GM12878 (cell line): Measurements from ENCODE around the gene SF3B2. TPM values are rescaled to one million over a fixed set of nuclear protein-coding genes. Genes with fewer than 3 reads are reported as not detected.

ENCODE experiments used
- ATAC-seq: fragments of 200-7000 bp; cut with Tn5 transposase; 3 replicates; pipeline ENCODE4 v1.9.1; 2020; ENCODE audit warnings: mild to moderate bottlenecking, moderate library complexity
- BruUV-seq: library from RNA; stranded (reverse); fragments of 400-500 nt; replicated peaks from 2 replicates; lab custom pipeline; 2021; lab: Mats Ljungman, UMichigan
- CTCF ChIA-PET: fragments of 300-600 bp; sonication (Branson Sonifier 250); formaldehyde crosslinking; extraction: SDS; loops from one replicate; lab custom pipeline; 2021; ENCODE audit warnings: inconsistent platforms; lab: Yijun Ruan, JAX
- POLR2A ChIA-PET: fragments of 350-600 bp; formaldehyde crosslinking; extraction: SDS; loops from one replicate; lab custom pipeline; 2021; ENCODE audit warnings: inconsistent platforms; lab: Charles Lee
- RAD21 ChIA-PET: fragments of 300-600 bp; sonication (Branson Sonifier 250); formaldehyde crosslinking; loops from one replicate; lab custom pipeline; 2023; ENCODE audit warnings: antibody characterized with exemption; ENCODE audit not compliant: unreplicated experiment; lab: Charles Lee
- SMC1A ChIA-PET: fragments of 300-600 bp; sonication (Branson Sonifier 250); formaldehyde crosslinking; loops from one replicate; lab custom pipeline; 2023; ENCODE audit not compliant: unreplicated experiment, uncharacterized antibody; lab: Charles Lee
- DNase-seq: peaks from one replicate; pipeline ENCODE4 v3.0.0-alpha.2; 2011; ENCODE audit warnings: low read depth, low spot score
- FAIRE-seq: peaks from 3 replicates; lab custom pipeline; 2011; peaks lifted over from hg19 to GRCh38; lab: Jason Lieb, UNC
- H2AFZ ChIP-seq: 2 replicates; pipeline ENCODE4 v1.6.0; 2011; ENCODE audit warnings: low read depth, low read length, control low read depth; ENCODE audit not compliant: control insufficient read depth
- H3K27ac ChIP-seq: 2 replicates; pipeline ENCODE4 v1.5.1; 2011; ENCODE audit warnings: control low read depth; ENCODE audit not compliant: control insufficient read depth, insufficient read depth
- H3K27me3 ChIP-seq, 2 experiments: replicated peaks in 1 of 2; 2 replicates each; pipeline versions ENCODE4 v1.6.0 to v1.6.1; 2011; ENCODE audit warnings: low read length in 1 of 2; ENCODE audit not compliant: control insufficient read depth in 2 of 2, insufficient read depth in 2 of 2
- H3K36me3 ChIP-seq, 2 experiments: 2 replicates each; pipeline ENCODE4 v1.5.1; 2011; ENCODE audit warnings: low read length in 1 of 2; ENCODE audit not compliant: control insufficient read depth in 2 of 2, insufficient read depth in 2 of 2
- H3K4me1 ChIP-seq: 2 replicates; pipeline ENCODE4 v1.6.1; 2011; ENCODE audit warnings: mild to moderate bottlenecking, low read length, moderate library complexity, mixed read lengths; ENCODE audit not compliant: control insufficient read depth, insufficient read depth
- H3K4me2 ChIP-seq: 2 replicates; pipeline ENCODE4 v1.6.0; 2011; ENCODE audit warnings: control low read depth; ENCODE audit not compliant: control insufficient read depth, insufficient read depth
- H3K4me3 ChIP-seq: fragments of 200-600 bp; sonication (generic); 2 replicates; pipeline ENCODE4 v1.5.1; 2016
- H3K79me2 ChIP-seq: 2 replicates; pipeline ENCODE4 v1.6.0; 2011; ENCODE audit warnings: low read length; ENCODE audit not compliant: control insufficient read depth, insufficient read depth
- H3K9ac ChIP-seq: 2 replicates; pipeline ENCODE4 v1.8.0; 2011; ENCODE audit warnings: low read length, control low read depth, mixed read lengths; ENCODE audit not compliant: control insufficient read depth, insufficient read depth
- H3K9me3 ChIP-seq: replicated peaks from 3 replicates; pipeline ENCODE4 v1.5.1; 2011; ENCODE audit warnings: mild to moderate bottlenecking, low read length; ENCODE audit not compliant: control insufficient read depth, insufficient read depth
- H4K20me1 ChIP-seq: 2 replicates; pipeline ENCODE4 v1.6.0; 2011; ENCODE audit not compliant: control insufficient read depth, insufficient read depth
- CEBPB ChIP-seq, 2 experiments: fragments of 150-350 bp in 1 of 2; IDR thresholded peaks; 2 replicates each; pipeline ENCODE4 v1.6.1; 2012 to 2014; ENCODE audit warnings: low read depth in 2 of 2, low read length in 2 of 2, borderline replicate concordance in 1 of 2, inconsistent platforms in 1 of 2
- HCFC1 ChIP-seq: fragments of 150-350 bp; IDR thresholded peaks from 2 replicates; pipeline ENCODE4 v1.6.1; 2014; ENCODE audit warnings: low read length
- MLLT1 ChIP-seq: fragments of 450-650 bp; IDR thresholded peaks from 2 replicates; pipeline ENCODE4 v1.6.1; 2016; ENCODE audit warnings: mild to moderate bottlenecking
- MXI1 ChIP-seq: fragments of 150-350 bp; IDR thresholded peaks from 2 replicates; pipeline ENCODE4 v1.6.1; 2011; ENCODE audit warnings: low read depth, mild to moderate bottlenecking, inconsistent platforms, low read length, improper control_type of control experiment
- RELA ChIP-seq: fragments of 450-650 bp; IDR thresholded peaks from 2 replicates; pipeline ENCODE4 v1.8.0; 2014; ENCODE audit warnings: borderline replicate concordance; ENCODE audit not compliant: partially characterized antibody
- SMAD1 ChIP-seq: fragments of 450-650 bp; IDR thresholded peaks from 2 replicates; pipeline ENCODE4 v1.6.1; 2018; ENCODE audit warnings: mild to moderate bottlenecking, low read depth; ENCODE audit not compliant: partially characterized antibody
- SMC3 ChIP-seq: IDR thresholded peaks from 2 replicates; pipeline ENCODE4 v1.6.1; 2011; ENCODE audit warnings: low read length, improper control_type of control experiment, borderline replicate concordance
- TCF3 ChIP-seq: IDR thresholded peaks from 2 replicates; pipeline ENCODE4 v1.6.1; 2012; ENCODE audit warnings: low read depth, mild to moderate bottlenecking, low read length, borderline replicate concordance; ENCODE audit not compliant: insufficient read depth
- USF2 ChIP-seq: IDR thresholded peaks from 2 replicates; pipeline ENCODE4 v1.6.1; 2011; ENCODE audit warnings: low read depth, low read length, improper control_type of control experiment, borderline replicate concordance
- WGBS: methylation state at CpG from one replicate; pipeline ENCODE4 v1.1.6; 2016; ENCODE audit warnings: low lambda C conversion rate; ENCODE audit not compliant: insufficient replicate concordance, insufficient coverage; ENCODE audit errors: missing lambda C conversion rate; 5-methylcytosine and 5-hydroxymethylcytosine counted together
- in situ Hi-C: fragments of 300-500 bp; cut with MboI; formaldehyde crosslinking; loops from 9 replicates; pipeline ENCODE4 v1.14.3; 2018; ENCODE audit warnings: mixed read lengths
- intact Hi-C: fragments of 100-400 bp; cut with micrococcal nuclease; formaldehyde crosslinking; loops from one replicate; pipeline ENCODE4 v1.14.2; 2022; ENCODE audit not compliant: unreplicated experiment
- polyA plus RNA-seq, 11 experiments: library from polyadenylated mRNA; depleted of rRNA in 4 of 11; unstranded in 6 of 11; stranded (reverse) in 5 of 11; fragments of >200 nt; fragmentation: Nextera tagmentation in 4 of 11; fragmentation: Illumina TruSeq in 1 of 11; extraction: Ambion mirVana in 4 of 11; extraction: Trizol in 1 of 11; gene quantifications; 1 replicate in 1 of 11; 2 replicates in 10 of 11; pipeline versions ENCODE4 v1.2.1 to v1.2.3, GENCODE V29; 2011 to 2016; ENCODE audit warnings: inconsistent platforms in 2 of 11, missing spikeins in 2 of 11, low read depth in 1 of 11
- total RNA-seq, 4 experiments: library from RNA; depleted of rRNA in 3 of 4; stranded (reverse); fragments of >200 nt in 3 of 4; fragmentation: Illumina TruSeq in 1 of 4; extraction: Trizol in 1 of 4; gene quantifications; 2 replicates each; pipeline versions ENCODE4 v1.2.1 to v1.2.3, GENCODE V29; 2013 to 2021
- TF ChIP-seq, protein P1 (sequence below): fragments of 450-650 bp; IDR thresholded peaks from 2 replicates; pipeline ENCODE4 v1.6.1; 2017; ENCODE audit warnings: antibody characterized with exemption, mild to moderate bottlenecking, moderate library complexity
- TF ChIP-seq, protein P2 (sequence below): fragments of 450-650 bp; IDR thresholded peaks from 2 replicates; pipeline ENCODE4 v1.6.1; 2017; ENCODE audit warnings: mild to moderate bottlenecking, moderate library complexity

Gene SF3B2
- total and polyA plus RNA-seq, 10 of the 15 experiments (the other 5 are each of a cell fraction or from before 2014, with no cell fraction given): 56.3 to 245 (median 144) TPM

- TF ChIP-seq MLLT1 (no peak), SMAD1 (no peak), HCFC1 (no peak), MXI1 (no peak)
Observed at GRCh38 chr11:66044757-66045156, 7.4 kb upstream of the SF3B2 start (continued).

GRCh38 chr11:66045177-66045639 is 7.0 kb upstream of the SF3B2 start:
- BruUV-seq: no TSS peak
- peak overlapping the region; percentile 57 for H2AFZ ChIP-seq
- H3K9ac ChIP-seq: no peak overlapping the region
- peak; percentile 95 for FAIRE-seq
- DNase-seq: no peak
- no peak overlapping the region for H3K27ac ChIP-seq
- in situ Hi-C loops (no loop called here), intact Hi-C loops (no loop called here)
- ChIA-PET CTCF (interaction anchor here (0.7 to 5.0 kb wide), 49 partner anchors 9 to 333 kb away, joined by 3 to 71 read pairs (median 5); partner anchors contain the start of genes BANF1, CATSPER1, CCDC85B and EIF1AD), POLR2A (interaction anchor here (1.0 to 1.8 kb wide), 5 partner anchors 9 to 90 kb away, joined by 3 to 6 read pairs (median 4); no protein-coding TSS in a partner anchor), SMC1A (interaction anchor here (1.0 to 2.8 kb wide), 13 partner anchors 9 to 91 kb away, joined by 3 to 16 read pairs (median 6); partner anchors contain the start of gene CATSPER1), RAD21 (interaction anchor here (0.6 to 1.6 kb wide), 16 partner anchors 8 to 1685 kb away, joined by 3 to 7 read pairs (median 4); partner anchors contain the start of genes BANF1, CCDC85B, KAT5 and MUS81)
- peak overlapping the region; percentile 47; the same call in 1 of the 2 replicates for H3K4me2 ChIP-seq
- no peaks in the 10 kb centered on the region for H4K20me1 ChIP-seq
- no peaks in the 10 kb centered on the region for H3K9me3 ChIP-seq
- 11% methylated on average over 11 of the region's 11 CpGs for WGBS
- H3K4me3 ChIP-seq: no peak overlapping the region
- ATAC-seq: peak; percentile 98
- no peaks in the 10 kb centered on the region for H3K79me2 ChIP-seq
- H3K27me3 ChIP-seq: no peaks in the 10 kb centered on the region
- H3K4me1 ChIP-seq: peaks cover 2% of the 10 kb centered on the region; the same call in 1 of the 2 replicates
- no peaks in the 10 kb centered on the region for H3K36me3 ChIP-seq
- TF ChIP-seq CEBPB (IDR thresholded peaks at IDR 0.05; ENCODE audit: borderline replicate concordance in 1 of 2, low read depth in 2 of 2, low read length in 2 of 2): no peak
- TF ChIP-seq, protein P1, sequence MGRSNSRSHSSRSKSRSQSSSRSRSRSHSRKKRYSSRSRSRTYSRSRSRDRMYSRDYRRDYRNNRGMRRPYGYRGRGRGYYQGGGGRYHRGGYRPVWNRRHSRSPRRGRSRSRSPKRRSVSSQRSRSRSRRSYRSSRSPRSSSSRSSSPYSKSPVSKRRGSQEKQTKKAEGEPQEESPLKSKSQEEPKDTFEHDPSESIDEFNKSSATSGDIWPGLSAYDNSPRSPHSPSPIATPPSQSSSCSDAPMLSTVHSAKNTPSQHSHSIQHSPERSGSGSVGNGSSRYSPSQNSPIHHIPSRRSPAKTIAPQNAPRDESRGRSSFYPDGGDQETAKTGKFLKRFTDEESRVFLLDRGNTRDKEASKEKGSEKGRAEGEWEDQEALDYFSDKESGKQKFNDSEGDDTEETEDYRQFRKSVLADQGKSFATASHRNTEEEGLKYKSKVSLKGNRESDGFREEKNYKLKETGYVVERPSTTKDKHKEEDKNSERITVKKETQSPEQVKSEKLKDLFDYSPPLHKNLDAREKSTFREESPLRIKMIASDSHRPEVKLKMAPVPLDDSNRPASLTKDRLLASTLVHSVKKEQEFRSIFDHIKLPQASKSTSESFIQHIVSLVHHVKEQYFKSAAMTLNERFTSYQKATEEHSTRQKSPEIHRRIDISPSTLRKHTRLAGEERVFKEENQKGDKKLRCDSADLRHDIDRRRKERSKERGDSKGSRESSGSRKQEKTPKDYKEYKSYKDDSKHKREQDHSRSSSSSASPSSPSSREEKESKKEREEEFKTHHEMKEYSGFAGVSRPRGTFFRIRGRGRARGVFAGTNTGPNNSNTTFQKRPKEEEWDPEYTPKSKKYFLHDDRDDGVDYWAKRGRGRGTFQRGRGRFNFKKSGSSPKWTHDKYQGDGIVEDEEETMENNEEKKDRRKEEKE: no peak
- TF ChIP-seq RELA: peak; percentile 19
- TF ChIP-seq TCF3: 0 out of 2 replicates have a peak, but pooled peaks have one; percentile 16
- no peak for TF ChIP-seq USF2
- TF ChIP-seq, protein P2, sequence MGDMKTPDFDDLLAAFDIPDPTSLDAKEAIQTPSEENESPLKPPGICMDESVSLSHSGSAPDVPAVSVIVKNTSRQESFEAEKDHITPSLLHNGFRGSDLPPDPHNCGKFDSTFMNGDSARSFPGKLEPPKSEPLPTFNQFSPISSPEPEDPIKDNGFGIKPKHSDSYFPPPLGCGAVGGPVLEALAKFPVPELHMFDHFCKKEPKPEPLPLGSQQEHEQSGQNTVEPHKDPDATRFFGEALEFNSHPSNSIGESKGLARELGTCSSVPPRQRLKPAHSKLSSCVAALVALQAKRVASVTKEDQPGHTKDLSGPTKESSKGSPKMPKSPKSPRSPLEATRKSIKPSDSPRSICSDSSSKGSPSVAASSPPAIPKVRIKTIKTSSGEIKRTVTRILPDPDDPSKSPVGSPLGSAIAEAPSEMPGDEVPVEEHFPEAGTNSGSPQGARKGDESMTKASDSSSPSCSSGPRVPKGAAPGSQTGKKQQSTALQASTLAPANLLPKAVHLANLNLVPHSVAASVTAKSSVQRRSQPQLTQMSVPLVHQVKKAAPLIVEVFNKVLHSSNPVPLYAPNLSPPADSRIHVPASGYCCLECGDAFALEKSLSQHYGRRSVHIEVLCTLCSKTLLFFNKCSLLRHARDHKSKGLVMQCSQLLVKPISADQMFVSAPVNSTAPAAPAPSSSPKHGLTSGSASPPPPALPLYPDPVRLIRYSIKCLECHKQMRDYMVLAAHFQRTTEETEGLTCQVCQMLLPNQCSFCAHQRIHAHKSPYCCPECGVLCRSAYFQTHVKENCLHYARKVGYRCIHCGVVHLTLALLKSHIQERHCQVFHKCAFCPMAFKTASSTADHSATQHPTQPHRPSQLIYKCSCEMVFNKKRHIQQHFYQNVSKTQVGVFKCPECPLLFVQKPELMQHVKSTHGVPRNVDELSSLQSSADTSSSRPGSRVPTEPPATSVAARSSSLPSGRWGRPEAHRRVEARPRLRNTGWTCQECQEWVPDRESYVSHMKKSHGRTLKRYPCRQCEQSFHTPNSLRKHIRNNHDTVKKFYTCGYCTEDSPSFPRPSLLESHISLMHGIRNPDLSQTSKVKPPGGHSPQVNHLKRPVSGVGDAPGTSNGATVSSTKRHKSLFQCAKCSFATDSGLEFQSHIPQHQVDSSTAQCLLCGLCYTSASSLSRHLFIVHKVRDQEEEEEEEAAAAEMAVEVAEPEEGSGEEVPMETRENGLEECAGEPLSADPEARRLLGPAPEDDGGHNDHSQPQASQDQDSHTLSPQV: no peak
- TF ChIP-seq SMC3: peak; percentile 62; the same call in 1 of the 2 replicates
